SU-DHL-6 (cell line): ENCODE data around the gene ENTR1.

Source experiments
- CTCF ChIP-seq: fragments of 200-600 bp; sonication (generic); IDR thresholded peaks from one replicate; pipeline ENCODE4 v1.5.1; 2017; ENCODE audit warnings: antibody characterized with exemption, mild to moderate bottlenecking, low read length, moderate library complexity; ENCODE audit not compliant: insufficient read depth, poor library complexity, severe bottlenecking
- EZH2phosphoT487 ChIP-seq: fragments of 200-600 bp; sonication (generic), shearing (Covaris generic); conservative IDR thresholded peaks from 2 replicates; pipeline ENCODE4 v1.6.1; 2018; ENCODE audit warnings: mild to moderate bottlenecking, antibody characterized with exemption, low read length, moderate library complexity, mixed read lengths

GRCh38 chr9:136409557-136410455 is 608 bp downstream of the ENTR1 start:
- TF ChIP-seq CTCF = no peak
- no peak for TF ChIP-seq EZH2phosphoT487
